Panc1 (cell line): ENCODE data around the gene HS3ST2. TPM values are rescaled to one million over a fixed set of nuclear protein-coding genes. Genes with fewer than 3 reads are reported as not detected.

Experiments
- ATAC-seq: fragments of 200-7000 bp; cut with Tn5 transposase; 2 replicates; pipeline ENCODE4 v1.9.1; 2020; ENCODE audit warnings: mild to moderate bottlenecking, moderate library complexity
- BruUV-seq: library from RNA; stranded (reverse); fragments of 400-500 nt; replicated peaks from 2 replicates; lab custom pipeline; 2021; lab: Mats Ljungman, UMichigan
- CTCF ChIA-PET: fragments of 300-600 bp; sonication (Branson Sonifier 250); formaldehyde crosslinking; loops from one replicate; lab custom pipeline; 2022; ENCODE audit warnings: antibody characterized with exemption; lab: Charles Lee
- POLR2A ChIA-PET: fragments of 300-600 bp; sonication (Branson Sonifier 250); formaldehyde crosslinking; loops from one replicate; lab custom pipeline; 2022; ENCODE audit warnings: antibody characterized with exemption; lab: Charles Lee
- DNase-seq: peaks from one replicate; pipeline ENCODE4 v3.0.0-alpha.2; 2010; ENCODE audit warnings: low read depth, low spot score
- H3K27ac ChIP-seq: 2 replicates; pipeline ENCODE4 v1.5.1; 2011; ENCODE audit warnings: mild to moderate bottlenecking, low read length, inconsistent platforms
- H3K27me3 ChIP-seq: fragments of 200-500 bp; sonication (Bioruptor generic); 2 replicates; pipeline ENCODE4 v1.6.0; 2014; ENCODE audit warnings: low read length, inconsistent platforms; ENCODE audit not compliant: control insufficient read depth, insufficient read depth
- H3K36me3 ChIP-seq: fragments of 200-500 bp; sonication (Bioruptor generic); 2 replicates; pipeline ENCODE4 v1.5.1; 2014; ENCODE audit warnings: inconsistent platforms, mild to moderate bottlenecking, low read length, moderate library complexity; ENCODE audit not compliant: control insufficient read depth, insufficient read depth
- H3K4me1 ChIP-seq: 2 replicates; pipeline ENCODE4 v1.5.1; 2011; ENCODE audit warnings: inconsistent platforms, mild to moderate bottlenecking, low read length, moderate library complexity; ENCODE audit not compliant: control insufficient read depth, insufficient read depth
- H3K4me3 ChIP-seq, 2 experiments: 2 replicates each; pipeline ENCODE4 v1.5.1; 2011 to 2012; ENCODE audit warnings: low read depth in 2 of 2, low read length in 2 of 2, mild to moderate bottlenecking in 2 of 2, inconsistent platforms in 1 of 2, moderate library complexity in 1 of 2
- H3K9me3 ChIP-seq: fragments of 200-500 bp; sonication (Bioruptor generic); 2 replicates; pipeline ENCODE4 v1.5.1; 2014; ENCODE audit warnings: low read depth, mild to moderate bottlenecking, inconsistent platforms, low read length, moderate library complexity; ENCODE audit not compliant: control insufficient read depth, insufficient read depth
- POLR2AphosphoS5 ChIP-seq: IDR thresholded peaks from 2 replicates; pipeline ENCODE4 v1.6.1; 2012; ENCODE audit warnings: mild to moderate bottlenecking, low read depth, low read length, moderate library complexity
- REST ChIP-seq, 2 experiments: IDR thresholded peaks; 2 replicates each; pipeline ENCODE4 v1.6.1; 2011 to 2012; ENCODE audit warnings: low read depth in 2 of 2, control low read depth in 1 of 2, low read length in 1 of 2, mild to moderate bottlenecking in 1 of 2, moderate library complexity in 1 of 2; ENCODE audit not compliant: insufficient read depth in 1 of 2
- SIN3A ChIP-seq: IDR thresholded peaks from 2 replicates; pipeline ENCODE4 v1.6.1; 2012; ENCODE audit warnings: low read depth, mild to moderate bottlenecking, low read length, moderate library complexity, borderline replicate concordance; ENCODE audit not compliant: insufficient read depth
- TCF7L2 ChIP-seq: IDR thresholded peaks from 2 replicates; pipeline ENCODE4 v1.6.1; 2011; ENCODE audit warnings: mild to moderate bottlenecking, low read depth, low read length, inconsistent platforms
- in situ Hi-C: cut with HindIII; loops from 2 replicates; pipeline ENCODE4 v1.10.0; 2016; ENCODE audit warnings: low sequenced_read_pairs, low pct_unique_long_range_greater_than_20kb
- intact Hi-C: fragments of 100-400 bp; cut with micrococcal nuclease; formaldehyde crosslinking; loops from one replicate; pipeline ENCODE4 v1.10.0; 2022; ENCODE audit not compliant: unreplicated experiment
- total RNA-seq: library from RNA; stranded (reverse); gene quantifications from one replicate; pipeline ENCODE4 v1.2.1, GENCODE V29; 2021; ENCODE audit not compliant: unreplicated experiment
- TF ChIP-seq, protein P1 (sequence below): fragments of 450-650 bp; IDR thresholded peaks from 2 replicates; pipeline ENCODE4 v1.5.1; 2017; ENCODE audit warnings: mild to moderate bottlenecking

The HS3ST2 gene
- total RNA-seq, 1 experiment from 2014 or later = not detected

GRCh38 chr16:22878955-22879354, 65.0 kb downstream of the HS3ST2 start:
- intact Hi-C loops = no loop called here
- POLR2A ChIA-PET = no interaction called here

DNA sequence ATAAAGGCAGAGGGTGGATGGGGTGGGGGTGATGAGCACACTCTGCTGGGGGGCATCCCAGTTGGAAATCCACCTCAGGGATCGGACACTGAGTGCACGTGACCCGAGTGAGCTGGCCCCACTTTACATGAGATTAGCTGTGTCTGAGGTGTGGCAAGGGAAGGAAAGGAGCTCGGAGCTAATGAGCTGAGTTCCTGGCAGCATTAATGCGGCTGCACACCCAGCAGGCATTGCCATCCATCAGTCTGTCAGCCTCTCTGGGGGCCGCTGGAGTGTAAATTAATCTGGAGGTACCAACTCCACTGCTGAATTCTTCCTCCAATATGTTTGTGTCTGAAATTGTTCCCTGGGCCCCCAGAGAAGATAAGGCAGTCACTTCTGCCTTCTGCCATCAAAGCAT, 65.5 kb downstream of the HS3ST2 start:
- CTCF ChIA-PET = no interaction called here
- POLR2A ChIA-PET = no interaction called here
- intact Hi-C loops = no loop called here
- H3K4me3 ChIP-seq = no peak overlapping the region
- no peaks in the 10 kb centered on the region for H3K36me3 ChIP-seq
- TF ChIP-seq TCF7L2 (no peak), SIN3A (no peak), POLR2AphosphoS5 (no peak)
- TF ChIP-seq, protein P1, sequence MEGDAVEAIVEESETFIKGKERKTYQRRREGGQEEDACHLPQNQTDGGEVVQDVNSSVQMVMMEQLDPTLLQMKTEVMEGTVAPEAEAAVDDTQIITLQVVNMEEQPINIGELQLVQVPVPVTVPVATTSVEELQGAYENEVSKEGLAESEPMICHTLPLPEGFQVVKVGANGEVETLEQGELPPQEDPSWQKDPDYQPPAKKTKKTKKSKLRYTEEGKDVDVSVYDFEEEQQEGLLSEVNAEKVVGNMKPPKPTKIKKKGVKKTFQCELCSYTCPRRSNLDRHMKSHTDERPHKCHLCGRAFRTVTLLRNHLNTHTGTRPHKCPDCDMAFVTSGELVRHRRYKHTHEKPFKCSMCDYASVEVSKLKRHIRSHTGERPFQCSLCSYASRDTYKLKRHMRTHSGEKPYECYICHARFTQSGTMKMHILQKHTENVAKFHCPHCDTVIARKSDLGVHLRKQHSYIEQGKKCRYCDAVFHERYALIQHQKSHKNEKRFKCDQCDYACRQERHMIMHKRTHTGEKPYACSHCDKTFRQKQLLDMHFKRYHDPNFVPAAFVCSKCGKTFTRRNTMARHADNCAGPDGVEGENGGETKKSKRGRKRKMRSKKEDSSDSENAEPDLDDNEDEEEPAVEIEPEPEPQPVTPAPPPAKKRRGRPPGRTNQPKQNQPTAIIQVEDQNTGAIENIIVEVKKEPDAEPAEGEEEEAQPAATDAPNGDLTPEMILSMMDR = no peak
- BruUV-seq = no TSS peak
- no peaks in the 10 kb centered on the region for H3K4me1 ChIP-seq
- in situ Hi-C loops = no loop called here
- peaks cover 5% of the 10 kb centered on the region for H3K27me3 ChIP-seq
- DNase-seq (no peak), ATAC-seq (no peak)
- H3K9me3 ChIP-seq = no peaks in the 10 kb centered on the region
- no peak overlapping the region for H3K27ac ChIP-seq

More at GRCh38 chr16:22878955-22879354, 65.0 kb downstream of the HS3ST2 start:
- ATAC-seq (no peak), DNase-seq (no peak)
- Histone ChIP-seq H3K36me3 (no peaks in the 10 kb centered on the region), H3K27ac (no peak overlapping the region), H3K4me3 (no peak overlapping the region), H3K9me3 (no peaks in the 10 kb centered on the region), H3K4me1 (no peaks in the 10 kb centered on the region), H3K27me3 (peaks cover 5% of the 10 kb centered on the region)
- no TSS peak for BruUV-seq
- CTCF ChIA-PET = no interaction called here
- no peak for TF ChIP-seq REST (IDR thresholded peaks at IDR 0.05; ENCODE audit: insufficient read depth in 1 of 2, low read depth in 2 of 2, low read length in 1 of 2)
- TF ChIP-seq POLR2AphosphoS5 = no peak
- TF ChIP-seq SIN3A = no peak
- TF ChIP-seq TCF7L2 = no peak
- TF ChIP-seq, protein P1 = no peak
- in situ Hi-C loops = no loop called here

DNA sequence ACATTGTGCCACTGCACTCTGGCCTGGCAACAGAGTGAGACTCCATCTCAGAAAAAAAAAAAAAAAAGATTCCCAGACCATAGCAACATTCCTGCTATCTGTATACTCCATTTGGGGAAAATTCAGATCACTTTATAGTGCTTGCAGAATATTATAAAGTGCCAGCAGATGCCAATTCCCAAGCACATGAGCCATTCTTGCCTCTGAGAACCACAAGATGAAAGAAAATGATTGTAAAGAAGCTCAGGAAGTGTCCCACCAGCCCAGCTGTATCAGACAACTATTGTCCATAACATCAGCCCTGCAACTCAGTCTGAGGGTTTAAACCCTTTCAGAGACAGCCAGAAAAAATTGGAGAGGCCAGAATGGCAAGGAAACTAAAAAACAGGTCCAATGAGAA, 69.0 kb downstream of the HS3ST2 start:
- POLR2A ChIA-PET = no interaction called here

More for the DNA sequence above, 69.0 kb downstream of the HS3ST2 start:
- Histone ChIP-seq H3K36me3 (no peaks in the 10 kb centered on the region), H3K4me3 (no peak overlapping the region), H3K9me3 (no peaks in the 10 kb centered on the region), H3K27ac (no peak overlapping the region), H3K27me3 (peaks cover 6% of the 10 kb centered on the region), H3K4me1 (no peaks in the 10 kb centered on the region)
- ATAC-seq = no peak
- TF ChIP-seq, protein P1 = no peak
- intact Hi-C loops = no loop called here
- no peak for DNase-seq
- no TSS peak for BruUV-seq
- in situ Hi-C loops = no loop called here
- CTCF ChIA-PET = interaction anchor here (1.3 kb wide), 1 partner anchor 16 kb away, joined by 5 read pairs; no protein-coding TSS in a partner anchor
